K562 (cell line): ENCODE data around the gene TXNL1. TPM values are rescaled to one million over a fixed set of nuclear protein-coding genes. Genes with fewer than 3 reads are reported as not detected.

Experiments
- ATAC-seq: fragments of 200-7000 bp; cut with Tn5 transposase; 3 replicates; pipeline ENCODE4 v1.9.1; 2020; ENCODE audit warnings: moderate library complexity
- BruUV-seq: library from RNA; stranded (reverse); fragments of 400-500 nt; replicated peaks from 2 replicates; lab custom pipeline; 2021; lab: Mats Ljungman, UMichigan
- CTCF ChIA-PET: fragments of 300-600 bp; formaldehyde crosslinking; extraction: SDS; loops from one replicate; lab custom pipeline; 2021; ENCODE audit warnings: low intra/inter-chr PET ratio; lab: Yijun Ruan, JAX
- POLR2A ChIA-PET: fragments of 300-600, 350-650 bp; sonication (Branson Sonifier 250); formaldehyde crosslinking; extraction: SDS; loops from one replicate; lab custom pipeline; 2021; ENCODE audit warnings: antibody characterized with exemption, inconsistent platforms; lab: Yijun Ruan, JAX
- DNase-seq, 4 experiments: peaks; one replicate each; pipeline versions ENCODE4 v3.0.0 to v3.0.0-alpha.2; 2011 to 2018; ENCODE audit warnings: low spot score in 3 of 4, mixed read lengths in 3 of 4; ENCODE audit errors: extremely low read depth in 1 of 4
- FAIRE-seq: peaks from 2 replicates; lab custom pipeline; 2011; peaks lifted over from hg19 to GRCh38; lab: Jason Lieb, UNC
- H2AFZ ChIP-seq: 2 replicates; pipeline ENCODE4 v1.6.0; 2011; ENCODE audit warnings: low read depth, low read length, control low read depth, inconsistent platforms
- H3K27ac ChIP-seq: fragments of 200-600 bp; 3 replicates; pipeline ENCODE4 v1.8.0; 2011; ENCODE audit warnings: low read depth, mild to moderate bottlenecking, control low read depth, inconsistent platforms, low read length, moderate library complexity, mixed read lengths; ENCODE audit errors: extremely low read depth
- H3K27me3 ChIP-seq, 2 experiments: fragments of 300-600 bp in 1 of 2; 2 replicates in 1 of 2; 3 replicates in 1 of 2; pipeline versions ENCODE4 v1.6.0 to v1.8.0; 2011; ENCODE audit warnings: inconsistent platforms in 2 of 2, low read length in 2 of 2, mild to moderate bottlenecking in 1 of 2, mixed read lengths in 1 of 2, moderate library complexity in 1 of 2; ENCODE audit not compliant: control insufficient read depth in 2 of 2, insufficient read depth in 2 of 2
- H3K36me3 ChIP-seq: fragments of 300-600 bp; 3 replicates; pipeline ENCODE4 v1.8.0; 2011; ENCODE audit warnings: mild to moderate bottlenecking, low read length, inconsistent platforms; ENCODE audit not compliant: control insufficient read depth, insufficient read depth
- H3K4me1 ChIP-seq, 2 experiments: fragments of 200-600 bp in 1 of 2; replicated peaks in 1 of 2; 2 replicates in 1 of 2; 3 replicates in 1 of 2; pipeline versions ENCODE4 v1.5.1 to v1.8.0; 2011; ENCODE audit warnings: inconsistent platforms in 2 of 2, low read length in 2 of 2, mild to moderate bottlenecking in 1 of 2, mixed read lengths in 1 of 2, moderate library complexity in 1 of 2; ENCODE audit not compliant: control insufficient read depth in 2 of 2, insufficient read depth in 2 of 2
- H3K4me2 ChIP-seq: 2 replicates; pipeline ENCODE4 v1.6.1; 2011; ENCODE audit warnings: low read length, control low read depth, inconsistent platforms, mixed read lengths; ENCODE audit not compliant: insufficient read depth
- H3K4me3 ChIP-seq: fragments of 200-600 bp; sonication (generic), shearing (Covaris generic); 2 replicates; pipeline ENCODE4 v1.5.1; 2016; ENCODE audit warnings: control low read depth, inconsistent platforms
- H3K79me2 ChIP-seq: fragments of 200-600 bp; 3 replicates; pipeline ENCODE4 v1.8.0; 2011; ENCODE audit warnings: low read length, inconsistent platforms; ENCODE audit not compliant: control insufficient read depth, insufficient read depth
- H3K9ac ChIP-seq, 2 experiments: 2 replicates each; pipeline versions ENCODE4 v1.6.0 to v1.6.1; 2011; ENCODE audit warnings: low read depth in 2 of 2, low read length in 2 of 2, control low read depth in 1 of 2, inconsistent platforms in 1 of 2, mild to moderate bottlenecking in 1 of 2, mixed read lengths in 1 of 2; ENCODE audit not compliant: insufficient read depth in 1 of 2
- H3K9me1 ChIP-seq: one replicate; pipeline ENCODE4 v1.6.0; 2011; ENCODE audit warnings: inconsistent platforms, mild to moderate bottlenecking, low read length, moderate library complexity; ENCODE audit not compliant: control insufficient read depth, insufficient read depth
- H3K9me3 ChIP-seq: replicated peaks from 2 replicates; pipeline ENCODE4 v1.5.1; 2011; ENCODE audit warnings: low read depth, low read length, inconsistent platforms; ENCODE audit not compliant: control insufficient read depth, insufficient read depth
- H4K20me1 ChIP-seq: replicated peaks from 2 replicates; pipeline ENCODE4 v1.6.1; 2011; ENCODE audit warnings: low read length, inconsistent platforms, mixed read lengths; ENCODE audit not compliant: control insufficient read depth, insufficient read depth
- WGBS: fragments of 100-300 bp; shearing (Covaris generic); methylation state at CpG from one replicate; pipeline ENCODE4 v1.1.6; 2016; ENCODE audit warnings: low coverage, mixed read lengths; ENCODE audit not compliant: insufficient coverage; ENCODE audit errors: missing lambda C conversion rate; 5-methylcytosine and 5-hydroxymethylcytosine counted together
- in situ Hi-C: fragments of 300-500 bp; cut with MboI; formaldehyde crosslinking; loops from 4 replicates; pipeline ENCODE4 v1.15.0; 2018; ENCODE audit warnings: inconsistent platforms, mixed read lengths
- intact Hi-C: fragments of 100-400 bp; cut with micrococcal nuclease; formaldehyde crosslinking; loops from 2 replicates; pipeline ENCODE4 v1.14.2; 2022
- polyA plus RNA-seq, 8 experiments: library from polyadenylated mRNA; depleted of rRNA in 4 of 8; stranded (reverse) in 5 of 8; unstranded in 3 of 8; fragments of >200 nt; fragmentation: Nextera tagmentation in 2 of 8; fragmentation: Illumina TruSeq in 1 of 8; extraction: Ambion mirVana in 2 of 8; extraction: Trizol in 1 of 8; gene quantifications; 2 replicates each; pipeline versions ENCODE4 v1.2.1 to v1.2.3, GENCODE V29; 2011 to 2014; ENCODE audit warnings: inconsistent platforms in 1 of 8, missing spikeins in 1 of 8
- total RNA-seq, 7 experiments: library from RNA; depleted of rRNA in 6 of 7; stranded (reverse); fragments of >200 nt in 6 of 7; fragmentation: Illumina TruSeq in 2 of 7; extraction: Trizol in 2 of 7; gene quantifications; 2 replicates each; pipeline versions ENCODE4 v1.2.1 to v1.2.3, GENCODE V29; 2011 to 2021; ENCODE audit warnings: low replicate concordance in 1 of 7
- TF ChIP-seq, protein P1 (sequence below): sonication (generic); formaldehyde crosslinking; IDR thresholded peaks from 2 replicates; pipeline ENCODE4 v1.5.0; 2020; ENCODE audit warnings: missing genetic modification reagents
- TF ChIP-seq, protein P2 (sequence below), 2 experiments: fragments of 450-650 bp; IDR thresholded peaks; 2 replicates each; pipeline ENCODE4 v1.6.1; 2016

The TXNL1 gene
- total and polyA plus RNA-seq, 9 of the 15 experiments (the other 6 are each of a cell fraction or from before 2014, with no cell fraction given) = 45.4 to 103 (median 65.7) TPM

DNA sequence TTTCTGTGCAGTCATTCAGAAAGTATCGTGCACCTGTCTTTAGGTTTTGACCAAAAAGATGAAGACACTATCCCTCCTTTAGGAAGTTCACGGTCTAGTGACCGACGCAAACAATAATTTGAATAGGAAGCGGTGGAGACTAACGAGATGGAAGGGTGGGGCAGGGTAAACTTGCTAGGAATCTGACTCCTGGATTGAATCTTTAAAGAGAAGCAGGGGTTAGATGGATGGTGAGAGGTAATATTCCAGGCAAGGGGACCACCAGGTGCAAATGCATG is 651 bp upstream of the TXNL1 start:
- no TSS peak for BruUV-seq
- Histone ChIP-seq H3K9me3 (peaks cover 4% of the 10 kb centered on the region; the same call in 1 of the 2 replicates), H3K4me3 (0 out of 2 replicates have a peak overlapping the region, but pooled peaks have one; percentile 2), H3K79me2 (peaks cover 44% of the 10 kb centered on the region), H3K4me1 (peaks cover 0 to 2% of the 10 kb centered on the region in 2 experiments; a peak in 3 of 5 replicates), H4K20me1 (peaks cover 9% of the 10 kb centered on the region; the same call in 1 of the 2 replicates), H2AFZ (peak overlapping the region; percentile 92), H3K36me3 (peaks cover 15% of the 10 kb centered on the region; the same call in 2 of the 3 replicates), H3K9ac (peak overlapping the region in 1 of 2 experiments; percentile 48; a peak in 1 of 4 replicates), H3K27ac (peak overlapping the region; percentile 73), H3K9me1 (no peaks in the 10 kb centered on the region), H3K27me3 (no peaks in the 10 kb centered on the region), H3K4me2 (peak overlapping the region; percentile 63)
- no peak for DNase-seq
- no peak for ATAC-seq
- 77% methylated on average over 6 of the region's 6 CpGs for WGBS
- FAIRE-seq = no peak
- in situ Hi-C loops = no loop called here
- CTCF ChIA-PET = no interaction called here
- TF ChIP-seq, protein P1, sequence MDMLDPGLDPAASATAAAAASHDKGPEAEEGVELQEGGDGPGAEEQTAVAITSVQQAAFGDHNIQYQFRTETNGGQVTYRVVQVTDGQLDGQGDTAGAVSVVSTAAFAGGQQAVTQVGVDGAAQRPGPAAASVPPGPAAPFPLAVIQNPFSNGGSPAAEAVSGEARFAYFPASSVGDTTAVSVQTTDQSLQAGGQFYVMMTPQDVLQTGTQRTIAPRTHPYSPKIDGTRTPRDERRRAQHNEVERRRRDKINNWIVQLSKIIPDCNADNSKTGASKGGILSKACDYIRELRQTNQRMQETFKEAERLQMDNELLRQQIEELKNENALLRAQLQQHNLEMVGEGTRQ (CRISPR knock-in tag) = no peak
- TF ChIP-seq, protein P2, sequence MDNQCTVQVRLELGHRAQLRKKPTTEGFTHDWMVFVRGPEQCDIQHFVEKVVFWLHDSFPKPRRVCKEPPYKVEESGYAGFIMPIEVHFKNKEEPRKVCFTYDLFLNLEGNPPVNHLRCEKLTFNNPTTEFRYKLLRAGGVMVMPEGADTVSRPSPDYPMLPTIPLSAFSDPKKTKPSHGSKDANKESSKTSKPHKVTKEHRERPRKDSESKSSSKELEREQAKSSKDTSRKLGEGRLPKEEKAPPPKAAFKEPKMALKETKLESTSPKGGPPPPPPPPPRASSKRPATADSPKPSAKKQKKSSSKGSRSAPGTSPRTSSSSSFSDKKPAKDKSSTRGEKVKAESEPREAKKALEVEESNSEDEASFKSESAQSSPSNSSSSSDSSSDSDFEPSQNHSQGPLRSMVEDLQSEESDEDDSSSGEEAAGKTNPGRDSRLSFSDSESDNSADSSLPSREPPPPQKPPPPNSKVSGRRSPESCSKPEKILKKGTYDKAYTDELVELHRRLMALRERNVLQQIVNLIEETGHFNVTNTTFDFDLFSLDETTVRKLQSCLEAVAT (IDR thresholded peaks at IDR 0.05) = 0 out of 4 replicates have a peak, but pooled peaks of 1 of the 2 experiments have one; percentile 19
- POLR2A ChIA-PET = no interaction called here
- intact Hi-C loops = loop anchor here (10.0 kb wide), 1 partner anchor 1254 kb away; no protein-coding TSS in a partner anchor
